Measurements from ENCODE around the gene FAM156A. TPM values are rescaled to one million over a fixed set of nuclear protein-coding genes. Genes with fewer than 3 reads are reported as not detected.
"Not testable (repeated sequence)": the region's sequence is repeated elsewhere in the genome, so short reads cannot be mapped to it uniquely, and the experiment has no call there.

FAM156A gene
- total and polyA plus RNA-seq, 2 of the 8 experiments (the other 6 are each of a cell fraction or from before 2014, with no cell fraction given) = 11.7 to 13.6 TPM

DNA sequence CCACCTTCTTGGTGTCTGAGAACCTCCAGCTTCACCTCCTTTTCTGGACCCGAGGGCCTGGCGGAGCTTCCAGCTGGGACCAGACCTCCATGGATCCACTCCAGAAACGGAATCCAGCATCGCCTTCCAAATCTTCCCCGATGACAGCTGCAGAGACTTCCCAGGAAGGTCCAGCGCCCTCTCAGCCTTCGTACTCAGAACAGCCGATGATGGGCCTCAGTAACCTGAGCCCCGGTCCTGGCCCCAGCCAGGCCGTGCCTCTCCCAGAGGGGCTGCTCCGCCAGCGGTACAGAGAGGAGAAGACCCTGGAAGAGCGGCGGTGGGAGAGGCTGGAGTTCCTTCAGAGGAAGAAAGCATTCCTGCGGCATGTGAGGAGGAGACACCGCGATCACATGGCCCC is 51.2 kb downstream of the FAM156A start:
- H2AFZ ChIP-seq (ENCODE audit: low read length); H3K9ac ChIP-seq (replicated peaks in 1 of 4; ENCODE audit: extremely low read depth in 1 of 4, low read depth in 3 of 4, low read length in 3 of 4); H2BK12ac ChIP-seq (ENCODE audit: low read depth, low read length); H3K18ac ChIP-seq (ENCODE audit: extremely low read depth, low read length); CTCF ChIA-PET (ENCODE audit: partially characterized antibody); H4K5ac ChIP-seq (ENCODE audit: insufficient read length, low read depth, low read length); H3K23me2 ChIP-seq (ENCODE audit: low read depth, low read length); H3K4me3 ChIP-seq (ENCODE audit: extremely low read depth in 1 of 4, insufficient read depth in 2 of 4, low read depth in 3 of 4, low read length in 4 of 4); H3K4me2 ChIP-seq (ENCODE audit: insufficient read depth in 1 of 2, low read depth in 2 of 2, low read length in 2 of 2); H4K8ac ChIP-seq (ENCODE audit: extremely low read depth, insufficient read depth, low read length); H3K27ac ChIP-seq (ENCODE audit: low read depth, low read length); H4K91ac ChIP-seq (replicated peaks; ENCODE audit: insufficient read length, low read length); H3K27me3 ChIP-seq (replicated peaks in 1 of 4; ENCODE audit: control insufficient read depth in 3 of 4, extremely low read depth in 1 of 4, insufficient read depth in 3 of 4, low read length in 3 of 4); H3K4me1 ChIP-seq (replicated peaks in 1 of 4; ENCODE audit: control insufficient read depth in 3 of 4, insufficient read depth in 4 of 4, low read length in 3 of 4); H3K56ac ChIP-seq (replicated peaks; ENCODE audit: insufficient read length, low read depth, low read length); H2BK120ac ChIP-seq (replicated peaks; ENCODE audit: low read depth, low read length); H2BK20ac ChIP-seq (ENCODE audit: low read length); H2BK15ac ChIP-seq (ENCODE audit: low read length); H3K23ac ChIP-seq (ENCODE audit: insufficient read length); H3K36me3 ChIP-seq (ENCODE audit: control insufficient read depth in 2 of 4, insufficient read depth in 4 of 4, low read length in 3 of 4); FAIRE-seq; H3K14ac ChIP-seq (ENCODE audit: insufficient read length); DNase-seq (ENCODE audit: low read depth in 1 of 2, low spot score in 2 of 2); H3K9me3 ChIP-seq (ENCODE audit: insufficient read depth in 2 of 2, low read depth in 1 of 2, low read length in 1 of 2); H3K79me2 ChIP-seq (ENCODE audit: control insufficient read depth in 1 of 2, insufficient read depth in 2 of 2, low read length in 2 of 2); H2AK5ac ChIP-seq (ENCODE audit: low read depth, low read length); POLR2A ChIA-PET (ENCODE audit: partially characterized antibody); H3K4ac ChIP-seq (replicated peaks; ENCODE audit: insufficient read length, low read depth, low read length); H4K20me1 ChIP-seq (replicated peaks in 1 of 2; ENCODE audit: control insufficient read depth in 1 of 2, insufficient read depth in 2 of 2, low read length in 2 of 2); H2BK5ac ChIP-seq (ENCODE audit: low read depth, low read length); H3K79me1 ChIP-seq (ENCODE audit: low read depth, low read length): not testable (repeated sequence)
- no CpG with 5 or more reads among the region's 17 CpGs for WGBS, 2 experiments (ENCODE audit: extremely low coverage in 1 of 2, insufficient coverage in 1 of 2, insufficient read length in 1 of 2, insufficient replicate concordance in 2 of 2, low coverage in 1 of 2, low lambda C conversion rate in 2 of 2, missing lambda C conversion rate in 1 of 2)

DNA sequence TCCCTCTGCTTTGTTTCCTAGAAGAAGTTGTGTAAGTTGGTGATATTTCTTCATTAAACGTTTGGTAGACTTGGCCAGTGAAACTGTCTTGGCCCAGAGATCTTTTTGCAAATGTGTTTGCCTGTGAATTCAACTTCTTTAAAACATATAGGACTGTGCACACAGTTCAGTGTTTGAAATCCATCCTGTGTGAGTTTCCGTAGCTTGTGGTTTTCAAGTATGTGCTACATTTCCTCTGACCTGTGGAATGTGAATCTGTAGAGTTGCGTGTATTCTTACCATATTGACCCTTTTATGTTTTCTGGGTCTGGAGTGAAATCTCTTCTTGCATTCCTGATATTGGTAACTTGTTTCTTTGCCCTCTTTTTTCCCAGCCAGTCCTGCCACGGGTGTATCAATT is 52.2 kb downstream of the FAM156A start:
- H3K27ac ChIP-seq (ENCODE audit: low read depth, low read length); H3K23ac ChIP-seq (ENCODE audit: insufficient read length); H3K9me3 ChIP-seq (ENCODE audit: insufficient read depth in 2 of 2, low read depth in 1 of 2, low read length in 1 of 2); H3K36me3 ChIP-seq (ENCODE audit: control insufficient read depth in 2 of 4, insufficient read depth in 4 of 4, low read length in 3 of 4); H3K4me2 ChIP-seq (ENCODE audit: insufficient read depth in 1 of 2, low read depth in 2 of 2, low read length in 2 of 2); H3K9ac ChIP-seq (replicated peaks in 1 of 4; ENCODE audit: extremely low read depth in 1 of 4, low read depth in 3 of 4, low read length in 3 of 4); H3K27me3 ChIP-seq (replicated peaks in 1 of 4; ENCODE audit: control insufficient read depth in 3 of 4, extremely low read depth in 1 of 4, insufficient read depth in 3 of 4, low read length in 3 of 4); H2BK120ac ChIP-seq (replicated peaks; ENCODE audit: low read depth, low read length); H3K79me2 ChIP-seq (ENCODE audit: control insufficient read depth in 1 of 2, insufficient read depth in 2 of 2, low read length in 2 of 2); H3K79me1 ChIP-seq (ENCODE audit: low read depth, low read length); FAIRE-seq; H2BK5ac ChIP-seq (ENCODE audit: low read depth, low read length); CTCF ChIA-PET (ENCODE audit: partially characterized antibody); H2BK20ac ChIP-seq (ENCODE audit: low read length); H3K18ac ChIP-seq (ENCODE audit: extremely low read depth, low read length); H4K5ac ChIP-seq (ENCODE audit: insufficient read length, low read depth, low read length); H3K4ac ChIP-seq (replicated peaks; ENCODE audit: insufficient read length, low read depth, low read length); H4K20me1 ChIP-seq (replicated peaks in 1 of 2; ENCODE audit: control insufficient read depth in 1 of 2, insufficient read depth in 2 of 2, low read length in 2 of 2); H2BK15ac ChIP-seq (ENCODE audit: low read length); H4K91ac ChIP-seq (replicated peaks; ENCODE audit: insufficient read length, low read length); DNase-seq (ENCODE audit: low read depth in 1 of 2, low spot score in 2 of 2); H4K8ac ChIP-seq (ENCODE audit: extremely low read depth, insufficient read depth, low read length); H3K56ac ChIP-seq (replicated peaks; ENCODE audit: insufficient read length, low read depth, low read length); H2BK12ac ChIP-seq (ENCODE audit: low read depth, low read length); H2AFZ ChIP-seq (ENCODE audit: low read length); POLR2A ChIA-PET (ENCODE audit: partially characterized antibody); H3K4me1 ChIP-seq (replicated peaks in 1 of 4; ENCODE audit: control insufficient read depth in 3 of 4, insufficient read depth in 4 of 4, low read length in 3 of 4); H3K4me3 ChIP-seq (ENCODE audit: extremely low read depth in 1 of 4, insufficient read depth in 2 of 4, low read depth in 3 of 4, low read length in 4 of 4); H2AK5ac ChIP-seq (ENCODE audit: low read depth, low read length); H3K14ac ChIP-seq (ENCODE audit: insufficient read length); H3K23me2 ChIP-seq (ENCODE audit: low read depth, low read length): not testable (repeated sequence)
- no CpG with 5 or more reads among the region's 4 CpGs for WGBS, 2 experiments (ENCODE audit: extremely low coverage in 1 of 2, insufficient coverage in 1 of 2, insufficient read length in 1 of 2, insufficient replicate concordance in 2 of 2, low coverage in 1 of 2, low lambda C conversion rate in 2 of 2, missing lambda C conversion rate in 1 of 2)
